Measurements from ENCODE around the gene NFKB2. TPM values are rescaled to one million over a fixed set of nuclear protein-coding genes. Genes with fewer than 3 reads are reported as not detected.

Gene NFKB2
- total RNA-seq, 2 donors from 2014 or later, result 7.3 to 15.6 TPM

DNA sequence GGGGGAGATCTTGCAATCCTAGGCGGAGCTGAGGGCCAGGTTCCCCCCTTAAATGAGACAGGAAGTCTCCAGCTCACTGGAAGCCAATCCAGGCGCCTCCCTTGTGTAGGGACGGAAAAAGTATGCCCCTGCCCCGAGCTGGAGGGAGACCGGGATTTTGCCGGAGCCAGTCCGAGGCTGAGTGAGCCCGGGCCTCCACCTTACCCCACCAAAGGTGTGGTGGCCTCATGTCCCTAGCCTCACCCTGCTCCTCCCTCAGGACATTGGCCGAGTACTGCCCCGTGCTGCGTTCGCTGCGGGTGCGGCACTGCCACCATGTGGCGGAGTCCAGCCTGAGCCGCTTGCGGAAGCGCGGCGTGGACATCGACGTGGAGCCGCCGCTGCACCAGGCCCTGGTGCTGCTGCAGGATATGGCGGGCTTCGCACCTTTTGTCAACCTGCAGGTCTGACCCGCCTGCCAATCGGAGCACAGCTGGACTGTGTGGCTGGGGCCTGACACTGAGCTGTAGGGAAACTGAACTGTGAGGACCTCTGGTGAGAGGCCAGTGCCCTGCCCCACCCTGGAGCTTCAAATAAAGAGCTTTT lies 27.1 kb downstream of the NFKB2 start:
- H3K27me3 ChIP-seq, result peaks cover 0 to 3% of the 10 kb centered on the region in 2 donors
- peaks cover 8% of the 10 kb centered on the region for H3K36me3 ChIP-seq
- peaks cover 0 to 41% of the 10 kb centered on the region in 2 donors for H3K4me1 ChIP-seq
- TF ChIP-seq, protein P1, sequence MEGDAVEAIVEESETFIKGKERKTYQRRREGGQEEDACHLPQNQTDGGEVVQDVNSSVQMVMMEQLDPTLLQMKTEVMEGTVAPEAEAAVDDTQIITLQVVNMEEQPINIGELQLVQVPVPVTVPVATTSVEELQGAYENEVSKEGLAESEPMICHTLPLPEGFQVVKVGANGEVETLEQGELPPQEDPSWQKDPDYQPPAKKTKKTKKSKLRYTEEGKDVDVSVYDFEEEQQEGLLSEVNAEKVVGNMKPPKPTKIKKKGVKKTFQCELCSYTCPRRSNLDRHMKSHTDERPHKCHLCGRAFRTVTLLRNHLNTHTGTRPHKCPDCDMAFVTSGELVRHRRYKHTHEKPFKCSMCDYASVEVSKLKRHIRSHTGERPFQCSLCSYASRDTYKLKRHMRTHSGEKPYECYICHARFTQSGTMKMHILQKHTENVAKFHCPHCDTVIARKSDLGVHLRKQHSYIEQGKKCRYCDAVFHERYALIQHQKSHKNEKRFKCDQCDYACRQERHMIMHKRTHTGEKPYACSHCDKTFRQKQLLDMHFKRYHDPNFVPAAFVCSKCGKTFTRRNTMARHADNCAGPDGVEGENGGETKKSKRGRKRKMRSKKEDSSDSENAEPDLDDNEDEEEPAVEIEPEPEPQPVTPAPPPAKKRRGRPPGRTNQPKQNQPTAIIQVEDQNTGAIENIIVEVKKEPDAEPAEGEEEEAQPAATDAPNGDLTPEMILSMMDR (IDR thresholded peaks at IDR 0.05), result peak; percentile 59 to 88
- H3K27ac ChIP-seq, result peak overlapping the region; percentile 85 to 89
- peak overlapping the region; percentile 71 to 94 for H3K4me3 ChIP-seq
- no peaks in the 10 kb centered on the region for H3K9me3 ChIP-seq
- peak; percentile 79 for DNase-seq (ENCODE audit: low spot score)

DNA sequence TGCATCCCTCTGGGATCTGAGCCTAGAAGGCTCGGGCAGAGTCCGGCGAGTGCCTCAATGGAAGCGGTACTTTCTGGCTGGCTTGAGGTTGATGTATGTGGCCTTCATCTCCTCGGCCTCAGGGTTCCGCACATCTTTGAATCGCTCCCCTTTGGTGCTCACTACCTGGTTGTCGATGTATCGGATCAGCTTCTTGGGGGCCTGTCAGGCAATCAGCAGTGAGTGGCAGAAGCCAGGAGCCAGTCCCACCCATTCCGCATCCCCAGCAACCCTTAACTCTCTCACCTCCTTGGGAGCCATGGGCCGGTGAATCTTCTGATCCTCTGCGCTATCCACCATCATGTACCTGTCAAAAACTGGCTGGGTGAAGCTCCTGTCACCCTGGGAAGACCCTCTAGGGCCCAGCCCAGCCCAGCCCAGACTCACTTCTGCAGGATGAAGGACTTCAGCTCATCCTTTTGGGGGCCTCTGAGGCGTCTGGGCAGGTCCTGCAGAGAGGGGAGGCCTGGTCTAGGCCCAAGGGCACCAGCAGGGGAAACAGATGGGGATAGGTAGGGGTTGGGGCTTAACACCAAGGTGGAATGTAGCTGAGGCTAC lies 28.0 kb downstream of the NFKB2 start:
- peaks cover 8% of the 10 kb centered on the region for H3K36me3 ChIP-seq
- H3K27ac ChIP-seq, result no peak overlapping the region
- peaks cover 0 to under 1% of the 10 kb centered on the region in 2 donors for H3K27me3 ChIP-seq
- peaks cover 0 to 41% of the 10 kb centered on the region in 2 donors for H3K4me1 ChIP-seq
- TF ChIP-seq, protein P1 (IDR thresholded peaks at IDR 0.05), result no peak
- H3K4me3 ChIP-seq, result no peak overlapping the region
- DNase-seq (ENCODE audit: low spot score), result no peak
- H3K9me3 ChIP-seq, result no peaks in the 10 kb centered on the region

DNA sequence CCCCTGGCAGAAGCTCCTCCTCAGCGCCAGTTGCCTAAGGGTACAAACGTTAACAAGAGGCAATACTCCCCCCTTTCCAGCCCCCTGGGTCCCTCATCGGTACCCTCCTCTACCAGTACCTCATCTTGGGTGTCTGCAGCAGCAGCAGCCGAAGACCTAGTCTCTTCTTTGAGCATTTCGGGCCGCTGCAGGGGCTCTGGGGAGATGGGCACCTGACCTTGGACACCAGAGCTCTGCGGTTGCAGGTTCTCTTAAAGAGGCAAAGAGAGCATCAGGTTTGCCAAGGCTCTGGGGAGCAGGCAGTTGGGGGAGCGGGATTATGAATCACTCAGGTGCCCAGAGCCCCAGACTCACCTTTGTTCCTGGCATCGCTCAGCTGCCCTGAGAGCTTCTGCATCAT lies 28.6 kb downstream of the NFKB2 start:
- Histone ChIP-seq H3K9me3 (no peaks in the 10 kb centered on the region), H3K36me3 (peaks cover 8% of the 10 kb centered on the region), H3K27me3 (no peaks in the 10 kb centered on the region), H3K27ac (no peak overlapping the region), H3K4me3 (no peak overlapping the region), H3K4me1 (peaks cover 0 to 35% of the 10 kb centered on the region in 2 donors)
- DNase-seq (ENCODE audit: low spot score), result no peak
- TF ChIP-seq, protein P1 (IDR thresholded peaks at IDR 0.05), result no peak

DNA sequence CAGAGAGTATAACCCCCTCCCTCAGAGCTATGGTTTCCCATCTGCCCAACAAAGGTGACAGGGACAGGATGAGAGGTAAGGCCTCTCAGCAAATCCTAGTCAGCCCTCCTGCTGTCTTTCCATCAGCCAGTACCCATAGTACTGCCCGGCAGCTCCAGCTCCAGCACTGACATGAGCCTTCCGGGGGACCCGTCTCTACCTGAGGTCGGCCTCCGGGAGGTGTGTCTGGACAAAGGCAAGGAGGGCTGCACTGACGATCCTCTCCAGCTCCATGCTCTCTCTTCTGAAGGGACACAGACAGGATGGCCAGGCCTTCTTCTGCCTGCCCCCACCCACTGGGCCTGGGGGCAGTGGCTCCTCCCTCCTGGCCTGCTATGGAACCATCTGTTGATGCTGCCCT lies 29.4 kb downstream of the NFKB2 start:
- H3K27me3 ChIP-seq, result no peaks in the 10 kb centered on the region
- H3K4me3 ChIP-seq, result no peak overlapping the region
- H3K9me3 ChIP-seq, result no peaks in the 10 kb centered on the region
- peaks cover 8% of the 10 kb centered on the region for H3K36me3 ChIP-seq
- no peak overlapping the region for H3K27ac ChIP-seq
- H3K4me1 ChIP-seq, result peaks cover 0 to 28% of the 10 kb centered on the region in 2 donors
- TF ChIP-seq, protein P1 (IDR thresholded peaks at IDR 0.05), result no peak
- DNase-seq (ENCODE audit: low spot score), result no peak

DNA sequence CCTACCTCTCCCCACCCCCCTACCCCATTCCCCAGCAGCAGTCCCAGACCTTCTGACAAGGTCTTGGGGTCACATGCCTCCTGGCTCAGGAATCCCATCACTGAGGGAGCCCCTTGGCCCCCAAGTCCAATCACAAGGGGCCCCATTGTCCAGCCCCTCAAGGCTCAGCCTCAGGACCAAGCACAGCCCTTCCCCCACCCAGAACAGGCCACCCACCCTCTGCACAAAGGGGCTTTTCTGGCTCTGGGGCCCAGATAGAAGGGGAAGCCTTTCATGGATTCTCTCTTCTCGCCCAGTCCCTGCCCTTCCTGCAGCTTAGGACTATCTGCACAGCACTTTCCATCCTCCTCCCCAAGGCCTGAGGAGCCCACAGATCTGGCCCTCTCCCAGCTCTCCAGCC lies 29.9 kb downstream of the NFKB2 start:
- H3K27ac ChIP-seq, result no peak overlapping the region
- DNase-seq (ENCODE audit: low spot score), result no peak
- peaks cover 8% of the 10 kb centered on the region for H3K36me3 ChIP-seq
- no peak overlapping the region for H3K4me3 ChIP-seq
- H3K9me3 ChIP-seq, result no peaks in the 10 kb centered on the region
- TF ChIP-seq, protein P1 (IDR thresholded peaks at IDR 0.05), result no peak
- no peaks in the 10 kb centered on the region for H3K27me3 ChIP-seq
- H3K4me1 ChIP-seq, result peaks cover 0 to 22% of the 10 kb centered on the region in 2 donors
